ENCODE measurements around the gene SLC17A3. TPM values are rescaled to one million over a fixed set of nuclear protein-coding genes. Genes with fewer than 3 reads are reported as not detected.

SLC17A3 gene
- total RNA-seq, 1 donor from 2014 or later = not detected

DNA sequence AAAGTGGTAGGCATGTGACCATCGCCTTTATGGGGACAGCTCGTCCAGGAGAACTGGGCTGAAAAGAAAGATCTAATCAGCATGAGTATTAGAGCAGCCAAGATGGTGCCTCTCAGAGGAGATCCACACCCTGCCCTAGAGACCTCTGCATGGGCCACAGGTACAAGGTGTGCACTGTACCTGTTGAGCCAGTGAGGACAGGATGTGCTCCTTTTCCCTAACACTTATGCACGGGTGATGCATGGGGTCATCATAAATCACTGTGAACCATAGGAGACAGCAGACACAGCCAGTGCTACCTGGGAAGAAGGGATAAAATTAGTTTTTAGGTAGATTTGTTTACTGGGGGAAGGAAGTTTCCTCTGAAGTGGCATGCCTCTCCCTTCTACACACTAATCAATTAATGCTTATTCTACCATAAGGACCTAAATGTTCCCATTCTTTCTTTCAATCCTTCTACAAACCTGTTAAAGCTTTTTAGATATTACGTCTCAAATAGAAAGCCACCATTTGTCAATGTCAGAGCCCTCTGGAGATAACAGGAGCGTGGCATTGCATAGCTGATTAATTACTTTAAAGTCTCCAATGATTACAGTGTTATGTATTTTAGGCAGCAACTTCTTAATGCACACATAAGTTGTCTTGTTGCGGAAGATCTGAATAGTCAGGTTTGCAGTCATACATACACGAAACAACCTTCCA lies 42.9 kb upstream of the SLC17A3 start:
- no peak overlapping the region for H3K4me3 Mint-ChIP-seq (ENCODE audit: unreplicated experiment)
- TF ChIP-seq, protein P1, sequence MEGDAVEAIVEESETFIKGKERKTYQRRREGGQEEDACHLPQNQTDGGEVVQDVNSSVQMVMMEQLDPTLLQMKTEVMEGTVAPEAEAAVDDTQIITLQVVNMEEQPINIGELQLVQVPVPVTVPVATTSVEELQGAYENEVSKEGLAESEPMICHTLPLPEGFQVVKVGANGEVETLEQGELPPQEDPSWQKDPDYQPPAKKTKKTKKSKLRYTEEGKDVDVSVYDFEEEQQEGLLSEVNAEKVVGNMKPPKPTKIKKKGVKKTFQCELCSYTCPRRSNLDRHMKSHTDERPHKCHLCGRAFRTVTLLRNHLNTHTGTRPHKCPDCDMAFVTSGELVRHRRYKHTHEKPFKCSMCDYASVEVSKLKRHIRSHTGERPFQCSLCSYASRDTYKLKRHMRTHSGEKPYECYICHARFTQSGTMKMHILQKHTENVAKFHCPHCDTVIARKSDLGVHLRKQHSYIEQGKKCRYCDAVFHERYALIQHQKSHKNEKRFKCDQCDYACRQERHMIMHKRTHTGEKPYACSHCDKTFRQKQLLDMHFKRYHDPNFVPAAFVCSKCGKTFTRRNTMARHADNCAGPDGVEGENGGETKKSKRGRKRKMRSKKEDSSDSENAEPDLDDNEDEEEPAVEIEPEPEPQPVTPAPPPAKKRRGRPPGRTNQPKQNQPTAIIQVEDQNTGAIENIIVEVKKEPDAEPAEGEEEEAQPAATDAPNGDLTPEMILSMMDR (IDR thresholded peaks at IDR 0.05) = no peak
- no peak overlapping the region for H3K27ac Mint-ChIP-seq (ENCODE audit: unreplicated experiment)
- H3K36me3 Mint-ChIP-seq (ENCODE audit: low read depth) = no peaks in the 10 kb centered on the region
- DNase-seq (ENCODE audit: low spot score) = no peak
- H3K4me1 Mint-ChIP-seq (ENCODE audit: low read depth) = peaks cover 3% of the 10 kb centered on the region
- H3K27me3 Mint-ChIP-seq (ENCODE audit: low read depth) = peaks cover 5% of the 10 kb centered on the region
- H3K9me3 Mint-ChIP-seq (ENCODE audit: low read depth) = no peaks in the 10 kb centered on the region

DNA sequence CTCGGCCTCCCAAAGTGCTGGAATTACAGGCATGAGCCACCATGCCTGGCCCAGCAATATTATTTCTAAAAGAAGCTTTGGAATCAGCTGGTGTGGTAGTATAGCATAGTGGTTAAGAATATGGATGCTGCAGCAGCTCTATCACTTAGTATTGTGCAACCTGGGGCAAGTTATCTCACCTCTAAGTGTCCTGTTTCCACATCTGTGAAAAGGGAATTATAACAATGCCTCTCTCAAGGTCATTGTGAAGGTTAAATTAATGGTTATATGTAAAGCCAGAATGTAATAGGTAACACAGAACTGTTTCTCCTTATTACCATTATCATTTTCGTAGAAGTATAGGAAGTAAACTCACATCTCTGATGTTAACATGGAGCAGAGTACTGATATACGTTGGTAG lies 42.3 kb upstream of the SLC17A3 start:
- Mint-ChIP-seq H3K9me3 (ENCODE audit: low read depth) (no peaks in the 10 kb centered on the region), H3K4me3 (ENCODE audit: unreplicated experiment) (no peak overlapping the region), H3K27ac (ENCODE audit: unreplicated experiment) (no peak overlapping the region), H3K36me3 (ENCODE audit: low read depth) (no peaks in the 10 kb centered on the region), H3K4me1 (ENCODE audit: low read depth) (peaks cover 3% of the 10 kb centered on the region), H3K27me3 (ENCODE audit: low read depth) (peaks cover 5% of the 10 kb centered on the region)
- TF ChIP-seq, protein P1 (IDR thresholded peaks at IDR 0.05) = no peak
- DNase-seq (ENCODE audit: low spot score) = no peak

DNA sequence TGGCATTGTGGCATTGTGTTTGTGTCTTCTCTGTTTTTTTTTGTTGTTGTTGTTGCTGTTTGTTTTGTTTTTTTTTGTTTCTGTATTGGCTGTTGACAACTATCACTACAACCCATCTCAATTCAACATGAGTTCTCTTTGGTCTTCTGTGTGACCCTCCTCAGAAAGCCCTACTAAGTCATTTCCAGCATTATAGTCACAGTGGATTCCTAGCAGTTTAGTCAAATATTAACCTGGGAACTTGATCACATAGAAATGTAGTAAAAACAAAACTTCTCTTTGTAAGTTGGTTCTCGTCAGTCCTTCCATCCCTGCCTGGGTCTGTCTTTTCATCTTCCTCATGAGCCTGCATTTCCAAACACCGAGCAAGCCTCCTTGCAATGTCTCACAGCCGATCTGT lies 39.7 kb upstream of the SLC17A3 start:
- no peak for DNase-seq (ENCODE audit: low spot score)
- TF ChIP-seq, protein P1 (IDR thresholded peaks at IDR 0.05) = no peak
- H3K27ac Mint-ChIP-seq (ENCODE audit: unreplicated experiment) = no peak overlapping the region
- no peaks in the 10 kb centered on the region for H3K9me3 Mint-ChIP-seq (ENCODE audit: low read depth)
- H3K4me1 Mint-ChIP-seq (ENCODE audit: low read depth) = peaks cover 3% of the 10 kb centered on the region
- no peaks in the 10 kb centered on the region for H3K27me3 Mint-ChIP-seq (ENCODE audit: low read depth)
- no peak overlapping the region for H3K4me3 Mint-ChIP-seq (ENCODE audit: unreplicated experiment)
- H3K36me3 Mint-ChIP-seq (ENCODE audit: low read depth) = no peaks in the 10 kb centered on the region

DNA sequence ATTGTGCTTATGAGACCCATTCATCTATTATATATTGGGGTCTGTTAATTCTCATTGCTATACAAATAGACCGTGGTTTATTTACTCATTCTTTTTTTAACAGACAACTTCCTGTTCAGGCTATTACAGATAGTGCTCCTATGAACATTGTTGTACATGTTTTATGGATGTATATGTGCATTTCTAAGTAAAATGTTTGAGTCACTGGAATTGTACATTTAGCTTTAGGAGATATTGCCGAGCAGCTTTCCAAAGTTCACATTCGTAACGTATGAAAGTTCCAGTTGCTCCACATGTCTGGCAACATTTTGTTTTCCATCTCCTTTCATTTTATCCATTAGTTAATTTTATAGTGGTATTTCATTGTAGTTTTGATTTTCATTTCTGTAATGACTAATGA lies 37.3 kb upstream of the SLC17A3 start:
- DNase-seq (ENCODE audit: low spot score) = no peak
- Mint-ChIP-seq H3K9me3 (ENCODE audit: low read depth) (no peaks in the 10 kb centered on the region), H3K27ac (ENCODE audit: unreplicated experiment) (no peak overlapping the region), H3K4me1 (ENCODE audit: low read depth) (peaks cover 3% of the 10 kb centered on the region), H3K4me3 (ENCODE audit: unreplicated experiment) (no peak overlapping the region), H3K36me3 (ENCODE audit: low read depth) (no peaks in the 10 kb centered on the region), H3K27me3 (ENCODE audit: low read depth) (peaks cover 2% of the 10 kb centered on the region)
- TF ChIP-seq, protein P1 (IDR thresholded peaks at IDR 0.05) = no peak

DNA sequence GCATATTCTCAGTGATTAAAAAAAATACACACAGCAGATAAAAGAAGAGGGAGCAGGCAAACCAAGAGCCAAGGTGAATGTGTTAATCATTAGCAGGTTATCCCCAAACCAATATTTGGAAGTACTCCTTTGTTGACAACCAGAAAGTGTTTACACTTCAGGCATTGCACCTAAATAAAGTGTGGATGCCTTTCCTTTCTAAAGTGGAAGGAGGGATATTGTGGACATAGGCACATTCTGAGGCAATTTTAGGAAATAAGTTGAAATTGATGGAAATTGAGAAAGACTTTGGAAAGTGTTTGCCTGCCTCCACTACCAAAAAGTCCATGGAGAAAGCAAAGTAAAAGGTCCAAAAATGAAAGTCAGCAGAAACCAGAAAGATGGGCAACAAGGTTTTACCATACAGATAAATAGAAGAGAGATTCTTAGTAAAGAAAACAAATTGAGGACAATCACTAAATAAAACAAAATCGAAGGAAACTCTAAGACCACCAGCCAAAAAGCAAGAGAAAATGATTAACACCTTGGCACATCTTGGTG lies 33.5 kb upstream of the SLC17A3 start:
- Mint-ChIP-seq H3K27ac (ENCODE audit: unreplicated experiment) (no peak overlapping the region), H3K9me3 (ENCODE audit: low read depth) (no peaks in the 10 kb centered on the region), H3K27me3 (ENCODE audit: low read depth) (peaks cover 19% of the 10 kb centered on the region), H3K4me1 (ENCODE audit: low read depth) (no peaks in the 10 kb centered on the region), H3K4me3 (ENCODE audit: unreplicated experiment) (no peak overlapping the region), H3K36me3 (ENCODE audit: low read depth) (no peaks in the 10 kb centered on the region)
- DNase-seq (ENCODE audit: low spot score) = no peak
- TF ChIP-seq, protein P1 (IDR thresholded peaks at IDR 0.05) = no peak

Measured in chondrocyte (in vitro differentiated cells).